Measurements from ENCODE around the gene AMER3.

Gene AMER3

DNA sequence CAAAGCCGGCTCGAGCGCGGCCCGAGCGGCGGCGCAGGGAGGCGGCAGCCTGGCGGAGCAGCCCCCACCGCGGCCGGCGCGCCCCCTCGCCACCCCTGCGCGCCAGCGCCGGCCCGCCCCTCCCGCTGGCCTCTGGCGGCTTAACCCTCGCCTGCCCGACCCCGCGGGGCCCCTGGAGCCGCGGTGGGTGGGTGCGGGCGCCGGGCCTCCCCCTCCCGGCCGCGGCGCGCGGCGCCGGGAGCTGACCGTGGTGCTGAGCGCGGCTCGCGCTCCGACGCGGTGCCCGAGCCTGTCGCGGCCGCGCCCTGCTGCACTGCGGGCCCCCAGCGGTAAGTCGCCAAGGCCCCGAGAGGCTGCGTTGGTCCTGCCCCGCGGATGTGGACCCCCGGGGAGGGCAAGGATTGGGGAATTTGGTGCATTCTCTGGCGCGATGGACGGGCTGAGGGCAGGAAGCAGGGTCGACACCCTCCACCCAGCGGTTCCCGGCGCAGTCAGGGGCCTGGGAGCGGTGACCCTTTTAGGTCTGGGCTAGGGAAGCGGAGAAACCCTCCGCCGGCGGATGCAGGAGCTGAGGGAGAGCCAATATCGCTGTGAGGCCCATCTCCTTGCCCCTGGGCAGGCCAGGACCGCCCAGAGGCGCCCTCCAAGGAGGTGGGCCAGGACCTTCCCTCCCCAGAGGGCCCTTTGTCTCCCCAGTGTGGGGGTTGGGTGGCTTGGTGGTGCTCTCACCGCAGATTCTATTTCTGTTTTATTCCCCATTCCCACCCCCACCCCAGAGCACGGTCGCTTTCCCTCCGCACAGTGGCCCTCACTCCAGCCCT lies 923 bp downstream of the AMER3 start:
- DNase-seq: no peak

DNA sequence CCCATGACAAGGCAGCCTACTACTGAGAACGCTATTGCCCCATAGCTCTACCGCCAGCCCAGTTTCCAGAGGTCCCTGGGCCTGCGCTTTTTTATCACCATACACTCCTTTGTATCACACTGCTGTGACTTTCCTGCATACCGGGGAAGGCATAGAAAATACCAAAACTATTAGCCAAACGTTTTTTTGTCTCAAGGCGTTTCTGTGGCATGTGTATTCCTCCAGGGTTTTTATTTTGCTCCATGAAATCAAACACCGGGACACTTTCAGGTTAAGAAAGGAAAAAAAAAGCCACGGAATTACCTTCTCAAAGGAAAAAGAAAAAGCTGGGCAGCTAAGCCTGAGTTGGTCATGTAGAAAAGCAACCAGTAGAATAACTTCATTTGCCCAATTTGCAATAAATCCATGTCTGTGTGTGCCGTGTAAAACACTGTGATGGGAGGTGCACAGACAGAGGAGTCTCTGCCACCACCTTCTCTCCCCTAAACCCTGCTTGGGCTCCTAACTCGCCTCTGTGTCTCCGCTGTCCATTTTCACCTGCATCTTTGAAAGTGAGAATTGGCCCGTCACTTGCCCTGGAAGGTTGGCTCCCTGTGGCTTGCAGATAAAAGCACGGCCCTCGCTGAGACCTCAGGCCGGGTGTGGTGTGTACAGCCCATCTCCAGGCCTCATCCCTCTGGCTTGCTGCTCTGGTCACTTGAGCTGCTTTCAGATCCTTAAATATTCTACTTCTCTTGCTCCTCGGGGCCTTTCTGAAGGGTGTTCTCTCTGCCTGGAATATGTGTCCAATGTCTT lies 1.7 kb downstream of the AMER3 start:
- no peak for DNase-seq

DNA sequence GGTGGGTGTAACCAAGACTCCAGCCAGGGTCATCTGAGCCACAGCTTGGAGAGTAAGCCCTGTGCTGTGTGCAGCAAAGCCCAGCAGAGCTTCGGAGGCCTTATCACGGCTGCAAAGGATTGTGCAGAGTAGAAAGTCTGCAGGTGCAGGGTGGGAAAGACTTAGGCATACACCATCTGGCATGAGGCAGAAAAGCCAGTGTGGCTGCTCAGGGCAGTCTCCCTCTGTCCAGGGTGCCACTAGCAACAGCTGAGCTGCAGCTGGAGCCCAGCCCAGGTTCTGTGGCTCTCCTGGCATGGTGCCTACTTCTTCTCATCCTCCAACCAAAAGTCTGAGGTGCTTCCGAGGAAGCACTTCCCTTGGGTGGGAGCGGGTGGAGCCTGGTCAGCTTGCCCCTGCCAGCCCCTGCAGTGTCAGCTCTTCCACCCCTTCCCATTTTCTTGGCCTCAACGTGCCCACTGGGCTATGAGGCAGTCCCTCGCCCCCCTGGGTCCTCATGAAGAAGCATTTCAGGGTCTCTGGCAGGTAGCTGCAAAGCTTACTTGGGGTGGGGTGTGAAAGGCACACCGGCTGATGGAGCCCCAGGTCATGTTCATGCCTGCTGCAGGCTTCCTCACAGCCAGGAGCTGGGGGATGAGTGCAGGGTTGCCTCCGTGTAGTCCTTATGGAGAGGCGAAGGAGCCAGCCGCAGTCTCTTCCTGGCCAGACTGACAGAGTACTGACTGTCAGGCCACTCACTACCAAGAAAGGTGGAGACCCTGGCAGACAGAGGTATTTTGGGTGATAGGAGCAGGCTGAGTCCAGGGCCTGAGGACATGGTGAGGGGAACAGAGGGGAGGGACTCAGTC lies 4.8 kb downstream of the AMER3 start:
- no peak for DNase-seq

DNA sequence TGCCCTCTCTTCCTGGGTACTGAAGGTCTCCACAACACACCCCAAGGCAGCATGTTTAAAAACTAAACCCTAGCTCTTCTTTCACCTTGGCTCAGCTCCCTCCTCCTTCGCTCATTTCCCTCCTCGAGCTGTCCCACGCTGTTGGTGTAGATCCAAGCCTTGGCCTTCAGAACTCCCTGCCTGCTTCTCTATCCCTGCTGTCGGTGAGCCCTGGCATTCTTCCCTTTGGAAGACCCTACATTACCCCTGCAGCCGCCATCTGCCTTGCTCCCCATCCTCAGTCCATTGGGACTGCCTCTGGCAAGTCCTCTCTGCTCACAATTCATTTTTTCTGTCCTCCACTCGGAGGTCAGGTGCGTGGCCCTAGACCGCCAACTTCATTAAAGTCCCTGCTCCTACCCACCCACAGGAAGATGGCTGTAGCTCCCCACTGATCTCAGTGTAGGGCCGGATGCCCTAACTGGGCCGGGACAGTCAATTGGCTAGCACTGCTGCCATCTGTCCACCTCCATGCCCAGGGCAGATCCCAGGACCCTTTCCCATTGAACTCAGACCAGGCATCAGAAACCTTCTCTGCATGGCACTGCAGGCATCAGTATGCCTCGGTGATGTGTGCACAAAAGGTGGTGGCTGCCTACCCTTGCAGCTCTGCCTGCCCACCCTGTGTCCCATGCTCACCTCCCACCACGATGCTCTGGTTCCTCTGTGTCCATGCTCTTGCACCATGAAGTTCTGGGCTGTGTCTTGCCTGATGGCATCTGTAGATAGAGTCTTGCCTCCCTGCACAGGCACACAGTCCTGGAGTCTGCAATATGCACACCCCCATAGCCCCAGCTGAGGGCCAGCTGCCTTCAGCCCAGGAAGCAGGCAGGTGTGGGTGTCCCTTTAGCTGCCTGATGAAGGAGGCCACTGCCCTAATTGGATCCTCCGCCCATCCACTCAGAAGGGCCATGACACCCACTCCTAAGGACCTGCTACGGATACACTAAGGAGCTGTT lies 5.7 kb downstream of the AMER3 start:
- no peak for DNase-seq

DNA sequence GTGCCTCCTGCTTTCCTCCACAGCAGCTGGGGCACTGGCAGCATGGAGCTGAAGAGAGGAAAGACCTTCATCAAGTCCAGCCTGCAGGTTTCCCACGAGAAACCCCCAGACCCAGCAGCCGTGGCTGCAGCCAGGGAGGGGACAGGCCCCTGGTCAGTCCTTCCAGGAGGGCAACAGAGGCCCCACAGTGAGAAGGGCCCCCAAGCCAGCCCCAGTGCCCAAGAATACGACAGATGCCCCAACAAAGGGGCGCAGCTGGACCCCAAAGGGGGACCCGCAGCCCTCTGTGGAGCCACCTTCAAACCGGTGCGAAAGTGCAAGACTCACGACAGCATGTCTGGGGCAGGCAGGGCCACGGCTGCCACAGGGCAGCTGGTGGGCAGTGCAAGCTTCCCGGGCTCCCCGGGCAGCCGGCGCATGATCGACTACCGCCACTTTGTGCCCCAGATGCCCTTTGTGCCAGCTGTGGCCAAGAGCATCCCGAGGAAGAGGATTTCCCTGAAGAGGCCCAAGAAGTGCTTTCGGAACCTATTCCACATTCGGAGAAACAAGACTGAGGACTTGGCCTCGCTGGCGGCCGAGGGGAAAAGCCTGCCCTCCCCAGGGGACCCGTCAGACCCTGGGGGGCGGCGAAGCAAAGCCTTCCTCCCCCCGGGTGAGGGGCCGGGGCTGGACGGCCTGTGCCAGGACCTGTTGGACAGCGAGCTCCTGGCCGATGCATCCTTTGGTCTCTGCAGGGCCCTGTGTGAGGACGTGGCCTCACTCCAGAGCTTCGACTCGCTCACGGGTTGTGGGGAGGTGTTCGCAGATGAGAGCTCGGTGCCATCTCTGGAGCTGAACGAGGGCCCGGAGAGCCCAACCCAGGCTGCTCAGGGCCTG lies 6.9 kb downstream of the AMER3 start:
- DNase-seq: no peak

DNA sequence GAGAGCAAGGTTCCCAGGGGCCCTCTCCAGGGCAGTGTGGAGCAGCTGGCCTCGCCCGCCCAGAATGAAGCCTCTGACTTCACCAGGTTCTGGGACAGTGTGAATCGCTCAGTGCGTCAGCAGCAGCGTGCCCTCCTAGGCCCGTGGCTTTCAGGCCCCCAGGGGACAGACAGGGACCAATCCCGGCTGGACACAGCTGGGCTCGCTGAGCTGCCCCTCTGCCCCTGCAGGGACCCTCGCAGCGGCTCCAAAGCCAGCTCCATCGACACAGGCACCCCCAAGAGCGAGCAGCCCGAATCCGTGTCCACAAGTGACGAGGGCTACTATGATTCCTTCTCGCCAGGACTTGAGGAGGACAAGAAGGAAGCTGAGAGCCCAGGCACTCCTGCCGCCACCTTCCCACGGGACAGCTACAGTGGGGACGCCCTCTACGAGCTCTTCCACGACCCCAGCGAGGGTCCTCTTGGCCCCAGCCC lies 7.6 kb downstream of the AMER3 start:
- no peak for DNase-seq

DNA sequence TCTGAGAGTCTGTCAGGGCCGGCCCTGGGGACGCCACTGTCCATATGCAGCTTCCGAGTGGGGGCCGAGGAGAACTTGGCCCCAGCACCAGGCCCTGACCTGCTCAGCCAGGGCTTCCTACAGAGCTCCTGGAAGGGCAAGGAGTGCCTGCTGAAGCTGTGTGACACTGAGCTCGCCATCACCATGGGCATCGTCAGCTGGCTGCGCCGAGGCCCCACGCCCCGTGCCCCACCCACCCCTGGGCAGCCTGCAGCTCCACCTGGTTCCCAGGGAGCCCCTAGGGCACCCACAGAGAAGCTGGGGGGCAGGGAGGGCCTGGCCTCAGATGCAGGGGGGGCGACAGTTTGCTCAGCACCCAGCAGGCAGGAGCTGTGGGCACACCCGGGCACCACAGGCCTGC lies 8.1 kb downstream of the AMER3 start:
- DNase-seq: no peak

DNA sequence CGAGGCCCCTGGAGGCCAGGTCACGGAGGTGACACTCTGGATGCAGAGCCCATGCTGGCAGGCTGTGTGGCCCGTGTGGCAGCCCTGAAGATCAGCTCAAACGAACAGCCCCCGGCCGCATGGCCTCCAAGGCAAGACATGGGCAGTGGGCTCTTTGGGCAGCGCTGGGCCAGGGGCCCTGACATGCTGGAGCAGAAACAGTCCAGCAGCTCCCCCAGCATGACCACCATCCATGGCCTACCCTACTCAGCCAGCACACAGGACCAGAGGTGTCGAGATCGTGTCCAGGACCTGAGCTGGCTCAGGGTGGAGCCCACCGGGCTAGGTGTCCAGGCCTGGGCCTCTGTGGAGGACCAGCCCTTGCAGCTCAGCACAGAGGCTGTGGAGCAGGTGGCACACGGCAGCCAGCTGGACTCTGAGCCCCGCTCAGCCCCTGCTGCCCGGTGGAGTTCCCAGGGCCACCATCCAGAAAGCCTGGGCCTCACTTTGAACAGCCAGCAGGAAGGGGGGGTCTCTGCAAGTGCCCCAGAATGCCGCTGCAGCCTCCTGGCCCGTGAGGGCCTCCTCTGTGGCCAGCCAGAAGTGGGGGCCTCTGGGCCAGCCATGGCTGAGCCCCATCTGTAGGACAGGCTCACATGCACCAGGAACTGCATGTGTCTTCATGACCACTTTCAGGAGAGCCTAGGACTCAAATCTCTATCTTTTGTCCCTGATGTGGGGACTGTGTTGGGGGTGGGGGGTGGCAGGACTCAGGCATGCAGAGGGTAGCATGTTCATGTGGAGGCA lies 8.9 kb downstream of the AMER3 start:
- no peak for DNase-seq

DNA sequence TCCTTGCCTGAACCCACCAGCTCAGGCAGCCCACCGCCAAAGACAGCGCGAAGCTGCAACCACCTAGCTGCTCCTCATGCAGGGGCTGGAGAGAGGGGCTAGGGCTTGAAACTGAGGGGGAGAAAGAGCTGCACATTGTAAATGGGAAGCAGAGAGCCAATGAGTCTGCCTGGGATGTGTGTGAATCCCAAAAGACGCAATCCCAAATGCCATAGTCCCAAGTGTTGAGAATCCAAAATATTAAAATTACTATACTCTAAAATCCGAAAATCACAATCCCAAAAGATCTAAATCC lies 9.4 kb downstream of the AMER3 start:
- DNase-seq: no peak

DNA sequence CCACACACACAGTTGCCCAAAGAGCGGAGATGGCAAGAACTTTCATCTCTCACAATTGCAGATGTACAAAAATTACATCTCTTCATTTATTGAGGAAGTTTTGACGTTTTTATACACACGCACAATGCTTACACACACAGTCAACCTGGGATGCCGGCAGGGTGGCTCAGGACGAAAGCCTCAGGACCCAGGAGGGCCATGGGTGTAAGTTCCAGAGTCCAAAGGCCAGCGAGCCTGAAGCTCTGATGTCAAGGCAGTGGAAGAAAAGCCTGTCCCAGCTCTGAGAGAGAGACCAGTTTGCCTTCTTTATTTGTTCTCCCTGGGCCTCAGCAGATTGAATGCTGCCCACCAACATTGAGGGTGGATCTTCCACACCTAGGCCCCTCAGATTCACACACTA lies 10.1 kb downstream of the AMER3 start:
- no peak for DNase-seq

DNA sequence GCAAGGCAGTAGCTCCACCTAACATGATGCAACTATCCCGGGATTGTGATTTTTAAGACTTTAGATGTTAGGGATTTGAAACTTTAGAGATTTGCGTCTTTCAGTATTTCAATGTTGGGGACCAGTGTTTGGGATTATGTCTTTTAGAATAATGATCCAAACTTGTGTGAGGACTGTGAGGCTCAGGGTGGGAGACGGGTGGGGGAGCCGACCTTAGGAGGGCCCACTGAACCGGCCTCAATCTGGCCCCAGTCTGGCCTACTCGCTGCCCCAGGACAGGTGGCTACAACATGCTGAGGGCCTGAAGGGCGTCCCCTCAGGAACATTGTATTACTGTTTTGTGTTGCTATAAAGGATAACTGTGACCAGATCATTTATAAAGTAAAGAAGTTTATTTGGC lies 10.7 kb downstream of the AMER3 start:
- no peak for DNase-seq

DNA sequence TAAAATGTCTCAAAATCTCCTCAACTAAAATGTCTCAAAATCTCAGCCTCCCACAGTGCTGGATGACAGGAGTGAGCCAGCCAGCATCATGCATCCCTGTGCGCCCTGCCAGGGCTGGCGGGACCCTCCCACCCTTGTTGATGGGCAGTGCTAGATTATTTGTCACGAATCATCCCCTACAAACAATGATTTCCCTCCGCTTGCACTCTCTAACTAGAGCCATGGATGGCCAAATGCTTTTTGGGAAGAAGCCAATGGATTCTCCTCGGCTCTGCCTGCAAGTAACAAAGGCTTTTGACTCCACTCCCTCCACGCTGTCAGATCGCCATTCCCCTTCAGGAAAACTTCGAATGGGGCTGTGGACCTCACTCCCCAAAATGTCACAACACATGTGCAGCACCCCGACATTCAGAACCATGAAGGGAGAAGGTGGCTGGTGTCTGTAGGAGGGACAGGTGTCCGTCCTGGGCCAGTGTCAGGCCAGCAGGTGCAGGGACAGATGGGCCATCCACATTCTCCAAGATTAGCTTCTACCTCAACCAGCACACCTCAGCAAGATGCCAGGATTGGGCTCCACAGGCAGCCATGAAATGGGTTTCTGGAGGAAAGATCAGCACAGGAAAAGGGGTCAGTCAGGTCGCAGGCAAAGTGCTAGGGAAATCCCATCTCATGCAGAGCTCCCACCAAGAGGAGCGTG lies 11.5 kb downstream of the AMER3 start:
- DNase-seq: no peak

DNA sequence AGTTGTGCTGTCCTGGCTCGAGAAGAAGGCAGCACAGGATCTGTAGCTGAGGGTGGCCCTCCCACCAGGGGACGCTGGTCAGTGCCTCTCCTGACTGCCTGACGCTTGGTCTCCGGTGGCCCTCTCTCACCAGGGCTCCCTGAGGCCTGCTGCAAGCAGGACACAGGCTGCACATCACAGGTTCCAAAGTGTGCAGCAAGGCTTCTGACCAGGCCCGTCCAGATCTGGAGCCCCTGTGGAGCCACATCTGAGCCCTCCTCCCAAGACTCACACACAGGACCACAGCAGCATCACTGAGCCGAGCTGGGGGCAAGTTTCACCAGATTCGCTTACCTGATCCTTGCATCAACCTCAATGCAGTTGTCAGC lies 12.1 kb downstream of the AMER3 start:
- DNase-seq: peak; percentile 55

DNA sequence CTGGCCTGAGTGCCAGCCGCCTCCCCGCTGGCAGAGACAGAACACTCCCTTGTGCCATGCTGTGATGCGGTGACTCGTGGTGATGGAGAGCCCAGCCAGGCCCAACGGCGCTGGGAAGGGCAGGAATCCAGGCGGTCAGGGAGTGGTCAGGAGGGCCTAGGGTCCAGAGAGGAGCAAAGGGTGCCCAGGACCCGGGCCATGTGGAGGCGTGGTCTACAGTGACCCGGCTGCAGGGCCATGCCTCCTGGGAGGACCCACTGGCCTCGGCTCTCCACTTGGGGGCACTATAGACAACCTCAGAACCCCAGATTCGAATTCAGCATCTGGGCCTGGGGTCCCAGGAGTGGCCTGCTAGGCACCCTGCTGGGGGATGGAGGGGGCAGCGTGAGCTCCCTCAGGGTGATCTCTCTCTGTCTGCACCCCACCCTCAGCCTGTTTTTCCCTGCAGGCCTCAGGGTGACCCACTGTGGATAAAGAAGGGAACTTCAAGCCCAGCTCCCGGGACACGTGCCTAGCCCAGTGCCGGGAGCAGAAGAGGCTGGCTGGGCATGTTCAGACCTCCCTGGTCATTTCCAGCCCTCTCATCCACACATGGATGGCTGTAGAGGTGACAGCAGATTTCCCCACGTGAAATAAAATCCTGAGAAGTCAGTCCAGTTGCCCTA lies 13.0 kb downstream of the AMER3 start:
- DNase-seq: peak; percentile 55

DNA sequence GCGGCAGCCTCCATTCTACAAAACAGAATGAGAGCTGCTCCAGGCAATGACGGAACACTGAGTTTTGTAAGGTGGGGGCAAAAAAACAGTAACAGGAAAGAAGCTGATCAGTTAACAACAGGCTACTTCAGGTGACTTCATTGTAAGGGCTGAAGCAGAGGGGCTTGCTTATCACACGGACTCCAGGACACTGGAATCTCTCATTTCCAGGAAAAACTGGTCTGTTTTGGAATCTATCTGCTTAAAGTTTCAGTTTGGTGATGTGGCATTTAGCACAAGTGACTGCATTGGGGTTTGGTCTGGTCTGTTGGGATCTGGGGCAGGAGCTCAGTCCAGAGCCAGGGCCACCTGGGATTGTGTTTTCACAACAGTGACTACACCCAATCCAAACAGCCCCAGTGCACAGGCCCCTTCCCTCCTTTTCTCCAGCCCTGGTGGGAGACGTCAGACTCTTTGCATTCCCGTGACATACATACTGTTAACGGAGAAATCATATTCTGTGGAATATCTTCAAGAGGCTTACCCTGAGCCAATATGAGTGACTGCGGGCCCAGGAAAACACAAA lies 14.1 kb downstream of the AMER3 start:
- no peak for DNase-seq

DNA sequence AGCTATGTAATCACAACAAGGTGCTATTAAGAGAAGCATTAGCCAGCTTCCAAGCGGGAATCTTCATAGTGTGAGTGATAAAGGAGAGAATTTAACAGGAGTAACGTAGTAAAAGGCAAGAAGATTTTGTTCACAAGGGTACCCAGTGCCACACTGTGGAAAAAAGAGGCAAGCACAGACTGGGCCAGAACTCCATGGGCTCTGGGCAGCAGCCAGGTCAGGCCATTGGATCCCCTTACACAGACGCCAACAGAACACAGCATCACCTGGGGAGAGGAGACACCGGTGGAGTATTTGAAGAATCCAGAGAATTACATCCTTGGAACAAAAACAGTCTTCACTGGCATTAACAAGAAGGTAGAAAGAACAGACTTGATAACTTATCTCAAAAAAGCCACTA lies 21.2 kb downstream of the AMER3 start:
- peak; percentile 41 for DNase-seq

DNA sequence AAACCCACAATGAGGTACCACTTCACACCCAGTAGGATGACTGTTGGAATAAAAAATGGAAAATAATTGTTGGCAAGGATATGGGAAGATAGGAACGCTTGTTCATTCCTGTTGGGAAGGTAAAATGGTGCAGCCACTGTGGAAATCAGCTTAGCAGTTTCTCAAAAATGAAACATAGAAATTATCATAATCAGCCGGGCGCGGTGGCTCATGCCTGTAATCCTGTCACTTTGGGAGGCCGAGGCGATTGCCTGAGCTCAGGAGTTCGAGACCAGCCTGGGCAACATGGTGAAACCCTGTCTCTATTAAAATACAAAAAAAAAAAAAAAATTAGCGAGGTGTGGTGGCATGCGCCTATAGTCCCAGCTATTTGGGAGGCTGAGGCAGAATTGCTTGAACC lies 23.4 kb downstream of the AMER3 start:
- peak; percentile 21 for DNase-seq

DNA sequence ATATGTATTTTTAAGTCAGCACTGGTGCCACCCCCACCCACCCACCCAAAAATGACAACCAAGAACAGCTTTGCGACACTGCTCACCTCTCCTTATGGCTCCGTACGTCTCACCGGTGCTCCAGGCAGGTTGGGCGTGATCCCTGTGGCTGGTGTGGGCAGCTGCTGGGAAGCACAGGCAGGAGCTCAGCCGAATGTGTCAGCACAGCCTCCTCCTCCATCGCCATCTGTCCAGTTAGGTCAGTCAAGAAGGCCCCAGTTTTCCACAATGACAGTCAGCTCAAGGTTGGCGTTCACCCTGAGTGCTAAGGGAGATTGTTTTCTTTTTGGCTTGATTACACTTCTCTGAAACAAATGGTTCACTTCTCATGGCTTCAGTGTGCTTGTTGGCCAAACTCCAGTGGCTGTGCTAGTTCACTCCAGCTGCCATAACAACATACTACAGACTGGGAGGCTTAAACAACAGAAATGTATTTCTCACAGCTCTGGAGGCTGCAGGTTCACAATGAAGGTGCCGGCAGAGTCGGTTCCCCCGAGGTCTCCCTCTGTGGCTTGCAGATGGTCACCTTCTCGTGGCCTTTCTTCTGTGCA lies 30.2 kb downstream of the AMER3 start:
- DNase-seq: no peak

Measured in activated effector memory CD4-positive, alpha-beta T cell treated with anti-CD3 and anti-CD28 coated beads, Interleukin-2, amount 50 U/mL, for 16 hours (primary cell).